ENCODE results near the gene CLIC4. TPM values are rescaled to one million over a fixed set of nuclear protein-coding genes. Genes with fewer than 3 reads are reported as not detected.
"Not testable (repeated sequence)": the region's sequence is repeated elsewhere in the genome, so short reads cannot be mapped to it uniquely, and the experiment has no call there.

The CLIC4 gene
- total RNA-seq, 1 experiment from 2014 or later, result 230 TPM

DNA sequence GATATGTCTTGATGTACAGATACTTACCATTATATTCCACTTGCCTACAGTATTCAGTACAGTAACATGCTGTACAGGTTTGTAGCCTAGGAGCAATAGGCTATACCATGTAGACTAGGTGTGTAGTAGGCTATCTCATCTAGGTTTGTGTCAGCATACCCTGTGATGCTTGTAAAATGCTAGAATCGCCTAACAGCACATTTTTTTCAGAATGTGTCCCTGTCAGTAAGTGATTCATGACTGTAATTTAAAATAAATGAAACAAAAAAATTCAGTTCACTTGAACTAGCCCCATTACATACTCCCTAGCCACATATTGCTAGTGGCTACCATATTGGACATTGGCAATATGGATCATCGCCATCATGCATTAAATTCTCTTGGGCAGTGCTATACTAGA is 51.3 kb downstream of the CLIC4 start:
- WGBS (ENCODE audit: extremely low coverage, insufficient read length, low lambda C conversion rate), result no CpG with 5 or more reads among the region's 2 CpGs
- Mint-ChIP-seq H3K9me3 (peaks cover 12 to 13% of the 10 kb centered on the region in 2 experiments), H3K4me3 (no peak overlapping the region), H3K27ac (no peak overlapping the region), H3K36me3 (ENCODE audit: insufficient read depth in 1 of 3, low read depth in 3 of 3) (peaks cover 31 to 35% (median 32%) of the 10 kb centered on the region in 3 experiments), H3K4me1 (peaks cover 9 to 12% of the 10 kb centered on the region in 2 experiments), H3K27me3 (ENCODE audit: low read depth) (no peaks in the 10 kb centered on the region)
- Histone ChIP-seq H3K4me1 (ENCODE audit: insufficient read depth, low read length) (no peaks in the 10 kb centered on the region), H2BK120ac (ENCODE audit: low read depth, low read length, poor library complexity, severe bottlenecking) (no peak overlapping the region), H3K18ac (ENCODE audit: insufficient read length, low read depth, low read length) (no peak overlapping the region), H2BK5ac (ENCODE audit: insufficient read length, low read length) (no peak overlapping the region), H4K91ac (ENCODE audit: insufficient read length, low read depth, low read length) (no peak overlapping the region), H2BK20ac (ENCODE audit: low read depth, low read length, poor library complexity, severe bottlenecking) (no peak overlapping the region), H3K14ac (ENCODE audit: insufficient read depth, low read length) (no peak overlapping the region), H2AFZ (ENCODE audit: low read length) (no peak overlapping the region), H2BK15ac (ENCODE audit: low read depth, low read length) (no peak overlapping the region), H4K5ac (ENCODE audit: insufficient read length, low read depth, low read length) (no peak overlapping the region), H3K23ac (ENCODE audit: insufficient read length, low read depth, low read length) (no peak overlapping the region), H3K56ac (ENCODE audit: insufficient read length, low read depth, low read length) (no peak overlapping the region), H3K79me1 (ENCODE audit: insufficient read depth, low read depth, low read length, poor library complexity, severe bottlenecking) (peaks cover 12% of the 10 kb centered on the region), H4K20me1 (ENCODE audit: control insufficient read depth, insufficient read depth, insufficient read length) (no peaks in the 10 kb centered on the region), H3K4me2 (ENCODE audit: insufficient read depth, insufficient read length, low read length) (no peak overlapping the region), H3T11ph (ENCODE audit: low read length) (no peak overlapping the region), H3K27ac (ENCODE audit: insufficient read length, low read depth, low read length) (no peak overlapping the region), H4K8ac (replicated peaks; ENCODE audit: insufficient read length, low read depth, low read length) (no peak overlapping the region), H2AK5ac (ENCODE audit: insufficient read length, low read length) (no peak overlapping the region), H3K9ac (ENCODE audit: extremely low read depth, insufficient read length, low read length) (no peak overlapping the region), H3K79me2 (ENCODE audit: insufficient read depth, low read length) (peaks cover 12% of the 10 kb centered on the region; the same call in 1 of the 2 replicates), H3K4ac (ENCODE audit: low read depth, low read length) (no peak overlapping the region), H3K27me3 (ENCODE audit: insufficient read depth, low read length) (no peaks in the 10 kb centered on the region), H2BK12ac (ENCODE audit: insufficient read length, low read depth, low read length) (no peak overlapping the region), H3K9me3 (ENCODE audit: control insufficient read depth, low read depth, low read length) (peaks cover 14% of the 10 kb centered on the region), H3K23me2 (ENCODE audit: insufficient read length, low read depth, low read length, poor library complexity, severe bottlenecking) (no peaks in the 10 kb centered on the region)
- TF ChIP-seq, protein P1, sequence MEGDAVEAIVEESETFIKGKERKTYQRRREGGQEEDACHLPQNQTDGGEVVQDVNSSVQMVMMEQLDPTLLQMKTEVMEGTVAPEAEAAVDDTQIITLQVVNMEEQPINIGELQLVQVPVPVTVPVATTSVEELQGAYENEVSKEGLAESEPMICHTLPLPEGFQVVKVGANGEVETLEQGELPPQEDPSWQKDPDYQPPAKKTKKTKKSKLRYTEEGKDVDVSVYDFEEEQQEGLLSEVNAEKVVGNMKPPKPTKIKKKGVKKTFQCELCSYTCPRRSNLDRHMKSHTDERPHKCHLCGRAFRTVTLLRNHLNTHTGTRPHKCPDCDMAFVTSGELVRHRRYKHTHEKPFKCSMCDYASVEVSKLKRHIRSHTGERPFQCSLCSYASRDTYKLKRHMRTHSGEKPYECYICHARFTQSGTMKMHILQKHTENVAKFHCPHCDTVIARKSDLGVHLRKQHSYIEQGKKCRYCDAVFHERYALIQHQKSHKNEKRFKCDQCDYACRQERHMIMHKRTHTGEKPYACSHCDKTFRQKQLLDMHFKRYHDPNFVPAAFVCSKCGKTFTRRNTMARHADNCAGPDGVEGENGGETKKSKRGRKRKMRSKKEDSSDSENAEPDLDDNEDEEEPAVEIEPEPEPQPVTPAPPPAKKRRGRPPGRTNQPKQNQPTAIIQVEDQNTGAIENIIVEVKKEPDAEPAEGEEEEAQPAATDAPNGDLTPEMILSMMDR (conservative IDR thresholded peaks at IDR 0.05), result no peak
- DNase-seq, result no peak

GRCh38 chr1:24799242-24799641 is 54.0 kb downstream of the CLIC4 start:
- not testable (repeated sequence) for H3K23me2 ChIP-seq (ENCODE audit: insufficient read length, low read depth, low read length, poor library complexity, severe bottlenecking); DNase-seq; H3K18ac ChIP-seq (ENCODE audit: insufficient read length, low read depth, low read length); H3K14ac ChIP-seq (ENCODE audit: insufficient read depth, low read length); H3K4ac ChIP-seq (ENCODE audit: low read depth, low read length); H3K23ac ChIP-seq (ENCODE audit: insufficient read length, low read depth, low read length); H3K27ac ChIP-seq (ENCODE audit: insufficient read length, low read depth, low read length); H2AFZ ChIP-seq (ENCODE audit: low read length); H3K4me3 Mint-ChIP-seq; H4K5ac ChIP-seq (ENCODE audit: insufficient read length, low read depth, low read length); H3K27me3 ChIP-seq (ENCODE audit: insufficient read depth, low read length); H3K4me1 ChIP-seq (ENCODE audit: insufficient read depth, low read length); H2BK15ac ChIP-seq (ENCODE audit: low read depth, low read length); H3K27me3 Mint-ChIP-seq (ENCODE audit: low read depth); H3K4me2 ChIP-seq (ENCODE audit: insufficient read depth, insufficient read length, low read length); H3T11ph ChIP-seq (ENCODE audit: low read length); H2BK12ac ChIP-seq (ENCODE audit: insufficient read length, low read depth, low read length); H2BK5ac ChIP-seq (ENCODE audit: insufficient read length, low read length); H3K79me1 ChIP-seq (ENCODE audit: insufficient read depth, low read depth, low read length, poor library complexity, severe bottlenecking); H2BK20ac ChIP-seq (ENCODE audit: low read depth, low read length, poor library complexity, severe bottlenecking); H3K4me1 Mint-ChIP-seq; H4K20me1 ChIP-seq (ENCODE audit: control insufficient read depth, insufficient read depth, insufficient read length); H2BK120ac ChIP-seq (ENCODE audit: low read depth, low read length, poor library complexity, severe bottlenecking); H2AK5ac ChIP-seq (ENCODE audit: insufficient read length, low read length); H4K8ac ChIP-seq (replicated peaks; ENCODE audit: insufficient read length, low read depth, low read length); H3K27ac Mint-ChIP-seq; H4K91ac ChIP-seq (ENCODE audit: insufficient read length, low read depth, low read length); H3K79me2 ChIP-seq (ENCODE audit: insufficient read depth, low read length); H3K56ac ChIP-seq (ENCODE audit: insufficient read length, low read depth, low read length); H3K9ac ChIP-seq (ENCODE audit: extremely low read depth, insufficient read length, low read length)
- peaks cover 12 to 13% of the 10 kb centered on the region in 2 experiments for H3K9me3 Mint-ChIP-seq
- no CpG with 5 or more reads among the region's 33 CpGs for WGBS (ENCODE audit: extremely low coverage, insufficient read length, low lambda C conversion rate)
- H3K36me3 Mint-ChIP-seq (ENCODE audit: insufficient read depth in 1 of 3, low read depth in 3 of 3), result peaks cover 32 to 38% (median 35%) of the 10 kb centered on the region in 3 experiments
- H3K9me3 ChIP-seq (ENCODE audit: control insufficient read depth, low read depth, low read length), result peaks cover 14% of the 10 kb centered on the region

Data from H9 (cell line).